Measurements from ENCODE around the gene EPHA8. TPM values are rescaled to one million over a fixed set of nuclear protein-coding genes. Genes with fewer than 3 reads are reported as not detected.

EPHA8 gene
- total RNA-seq, 1 experiment from 2014 or later = 3.8 TPM

DNA sequence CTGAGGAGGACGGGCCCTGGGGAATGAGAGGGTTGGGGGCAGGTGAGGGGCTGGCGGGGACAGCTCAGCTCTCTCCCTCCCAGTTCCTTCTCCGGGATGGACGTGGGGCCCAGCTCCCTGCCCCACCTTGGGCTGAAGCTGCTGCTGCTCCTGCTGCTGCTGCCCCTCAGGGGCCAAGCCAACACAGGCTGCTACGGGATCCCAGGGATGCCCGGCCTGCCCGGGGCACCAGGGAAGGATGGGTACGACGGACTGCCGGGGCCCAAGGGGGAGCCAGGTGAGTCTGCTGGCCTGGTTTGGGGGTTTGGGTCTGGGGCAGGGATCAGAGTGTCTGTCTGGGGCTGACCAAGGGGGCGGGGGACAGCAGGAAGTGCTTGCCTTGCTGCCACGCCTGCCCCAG lies 80.6 kb downstream of the EPHA8 start:
- POLR2A ChIA-PET = interaction anchor here (0.6 kb wide), 1 partner anchor 112 kb away, joined by 3 read pairs; no protein-coding TSS in a partner anchor
- Mint-ChIP-seq H3K36me3 (no peaks in the 10 kb centered on the region), H3K27me3 (ENCODE audit: low read depth) (0 out of 2 replicates have a peak, but pooled peaks cover 4% of the 10 kb centered on the region), H3K4me3 (no peak overlapping the region), H3K4me1 (peaks cover 5% of the 10 kb centered on the region), H3K9me3 (no peaks in the 10 kb centered on the region), H3K27ac (no peak overlapping the region)
- no peak for DNase-seq (ENCODE audit: low spot score)
- no peak for ATAC-seq
- TF ChIP-seq, protein P1, sequence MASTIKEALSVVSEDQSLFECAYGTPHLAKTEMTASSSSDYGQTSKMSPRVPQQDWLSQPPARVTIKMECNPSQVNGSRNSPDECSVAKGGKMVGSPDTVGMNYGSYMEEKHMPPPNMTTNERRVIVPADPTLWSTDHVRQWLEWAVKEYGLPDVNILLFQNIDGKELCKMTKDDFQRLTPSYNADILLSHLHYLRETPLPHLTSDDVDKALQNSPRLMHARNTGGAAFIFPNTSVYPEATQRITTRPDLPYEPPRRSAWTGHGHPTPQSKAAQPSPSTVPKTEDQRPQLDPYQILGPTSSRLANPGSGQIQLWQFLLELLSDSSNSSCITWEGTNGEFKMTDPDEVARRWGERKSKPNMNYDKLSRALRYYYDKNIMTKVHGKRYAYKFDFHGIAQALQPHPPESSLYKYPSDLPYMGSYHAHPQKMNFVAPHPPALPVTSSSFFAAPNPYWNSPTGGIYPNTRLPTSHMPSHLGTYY (CRISPR knock-in tag; IDR thresholded peaks at IDR 0.05) = no peak
- TF ChIP-seq, protein P2, sequence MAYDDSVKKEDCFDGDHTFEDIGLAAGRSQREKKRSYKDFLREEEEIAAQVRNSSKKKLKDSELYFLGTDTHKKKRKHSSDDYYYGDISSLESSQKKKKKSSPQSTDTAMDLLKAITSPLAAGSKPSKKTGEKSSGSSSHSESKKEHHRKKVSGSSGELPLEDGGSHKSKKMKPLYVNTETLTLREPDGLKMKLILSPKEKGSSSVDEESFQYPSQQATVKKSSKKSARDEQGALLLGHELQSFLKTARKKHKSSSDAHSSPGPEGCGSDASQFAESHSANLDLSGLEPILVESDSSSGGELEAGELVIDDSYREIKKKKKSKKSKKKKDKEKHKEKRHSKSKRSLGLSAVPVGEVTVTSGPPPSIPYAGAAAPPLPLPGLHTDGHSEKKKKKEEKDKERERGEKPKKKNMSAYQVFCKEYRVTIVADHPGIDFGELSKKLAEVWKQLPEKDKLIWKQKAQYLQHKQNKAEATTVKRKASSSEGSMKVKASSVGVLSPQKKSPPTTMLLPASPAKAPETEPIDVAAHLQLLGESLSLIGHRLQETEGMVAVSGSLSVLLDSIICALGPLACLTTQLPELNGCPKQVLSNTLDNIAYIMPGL (CRISPR knock-in tag; IDR thresholded peaks at IDR 0.05) = no peak
- TF ChIP-seq ZNF317 (CRISPR knock-in tag; IDR thresholded peaks at IDR 0.05; ENCODE audit: borderline replicate concordance, low read depth) (no peak), ZNF671 (CRISPR knock-in tag; IDR thresholded peaks at IDR 0.05) (no peak), SOX15 (CRISPR knock-in tag; IDR thresholded peaks at IDR 0.05) (no peak), CREB1 (CRISPR knock-in tag; IDR thresholded peaks at IDR 0.05) (no peak), OVOL2 (CRISPR knock-in tag; IDR thresholded peaks at IDR 0.05; ENCODE audit: borderline replicate concordance) (no peak), KAT7 (CRISPR knock-in tag; IDR thresholded peaks at IDR 0.05; ENCODE audit: borderline replicate concordance) (no peak), NR1H2 (CRISPR knock-in tag; IDR thresholded peaks at IDR 0.05) (no peak), JUN (CRISPR knock-in tag; IDR thresholded peaks at IDR 0.05) (no peak)
- TF ChIP-seq, protein P3, sequence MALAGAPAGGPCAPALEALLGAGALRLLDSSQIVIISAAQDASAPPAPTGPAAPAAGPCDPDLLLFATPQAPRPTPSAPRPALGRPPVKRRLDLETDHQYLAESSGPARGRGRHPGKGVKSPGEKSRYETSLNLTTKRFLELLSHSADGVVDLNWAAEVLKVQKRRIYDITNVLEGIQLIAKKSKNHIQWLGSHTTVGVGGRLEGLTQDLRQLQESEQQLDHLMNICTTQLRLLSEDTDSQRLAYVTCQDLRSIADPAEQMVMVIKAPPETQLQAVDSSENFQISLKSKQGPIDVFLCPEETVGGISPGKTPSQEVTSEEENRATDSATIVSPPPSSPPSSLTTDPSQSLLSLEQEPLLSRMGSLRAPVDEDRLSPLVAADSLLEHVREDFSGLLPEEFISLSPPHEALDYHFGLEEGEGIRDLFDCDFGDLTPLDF (CRISPR knock-in tag; IDR thresholded peaks at IDR 0.05) = no peak
- TF ChIP-seq, protein P4, sequence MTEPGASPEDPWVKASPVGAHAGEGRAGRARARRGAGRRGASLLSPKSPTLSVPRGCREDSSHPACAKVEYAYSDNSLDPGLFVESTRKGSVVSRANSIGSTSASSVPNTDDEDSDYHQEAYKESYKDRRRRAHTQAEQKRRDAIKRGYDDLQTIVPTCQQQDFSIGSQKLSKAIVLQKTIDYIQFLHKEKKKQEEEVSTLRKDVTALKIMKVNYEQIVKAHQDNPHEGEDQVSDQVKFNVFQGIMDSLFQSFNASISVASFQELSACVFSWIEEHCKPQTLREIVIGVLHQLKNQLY (CRISPR knock-in tag; IDR thresholded peaks at IDR 0.05) = no peak
- TF ChIP-seq, protein P5, sequence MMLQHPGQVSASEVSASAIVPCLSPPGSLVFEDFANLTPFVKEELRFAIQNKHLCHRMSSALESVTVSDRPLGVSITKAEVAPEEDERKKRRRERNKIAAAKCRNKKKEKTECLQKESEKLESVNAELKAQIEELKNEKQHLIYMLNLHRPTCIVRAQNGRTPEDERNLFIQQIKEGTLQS (CRISPR knock-in tag; conservative IDR thresholded peaks at IDR 0.05) = no peak
- TF ChIP-seq, protein P6, sequence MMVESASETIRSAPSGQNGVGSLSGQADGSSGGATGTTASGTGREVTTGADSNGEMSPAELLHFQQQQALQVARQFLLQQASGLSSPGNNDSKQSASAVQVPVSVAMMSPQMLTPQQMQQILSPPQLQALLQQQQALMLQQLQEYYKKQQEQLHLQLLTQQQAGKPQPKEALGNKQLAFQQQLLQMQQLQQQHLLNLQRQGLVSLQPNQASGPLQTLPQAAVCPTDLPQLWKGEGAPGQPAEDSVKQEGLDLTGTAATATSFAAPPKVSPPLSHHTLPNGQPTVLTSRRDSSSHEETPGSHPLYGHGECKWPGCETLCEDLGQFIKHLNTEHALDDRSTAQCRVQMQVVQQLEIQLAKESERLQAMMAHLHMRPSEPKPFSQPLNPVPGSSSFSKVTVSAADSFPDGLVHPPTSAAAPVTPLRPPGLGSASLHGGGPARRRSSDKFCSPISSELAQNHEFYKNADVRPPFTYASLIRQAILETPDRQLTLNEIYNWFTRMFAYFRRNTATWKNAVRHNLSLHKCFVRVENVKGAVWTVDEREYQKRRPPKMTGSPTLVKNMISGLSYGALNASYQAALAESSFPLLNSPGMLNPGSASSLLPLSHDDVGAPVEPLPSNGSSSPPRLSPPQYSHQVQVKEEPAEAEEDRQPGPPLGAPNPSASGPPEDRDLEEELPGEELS (CRISPR knock-in tag; IDR thresholded peaks at IDR 0.05) = no peak
- TF ChIP-seq, protein P7, sequence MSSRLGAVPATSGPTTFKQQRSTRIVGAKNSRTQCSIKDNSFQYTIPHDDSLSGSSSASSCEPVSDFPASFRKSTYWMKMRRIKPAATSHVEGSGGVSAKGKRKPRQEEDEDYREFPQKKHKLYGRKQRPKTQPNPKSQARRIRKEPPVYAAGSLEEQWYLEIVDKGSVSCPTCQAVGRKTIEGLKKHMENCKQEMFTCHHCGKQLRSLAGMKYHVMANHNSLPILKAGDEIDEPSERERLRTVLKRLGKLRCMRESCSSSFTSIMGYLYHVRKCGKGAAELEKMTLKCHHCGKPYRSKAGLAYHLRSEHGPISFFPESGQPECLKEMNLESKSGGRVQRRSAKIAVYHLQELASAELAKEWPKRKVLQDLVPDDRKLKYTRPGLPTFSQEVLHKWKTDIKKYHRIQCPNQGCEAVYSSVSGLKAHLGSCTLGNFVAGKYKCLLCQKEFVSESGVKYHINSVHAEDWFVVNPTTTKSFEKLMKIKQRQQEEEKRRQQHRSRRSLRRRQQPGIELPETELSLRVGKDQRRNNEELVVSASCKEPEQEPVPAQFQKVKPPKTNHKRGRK (CRISPR knock-in tag; IDR thresholded peaks at IDR 0.05; ENCODE audit: borderline replicate concordance) = no peak
- TF ChIP-seq, protein P8, sequence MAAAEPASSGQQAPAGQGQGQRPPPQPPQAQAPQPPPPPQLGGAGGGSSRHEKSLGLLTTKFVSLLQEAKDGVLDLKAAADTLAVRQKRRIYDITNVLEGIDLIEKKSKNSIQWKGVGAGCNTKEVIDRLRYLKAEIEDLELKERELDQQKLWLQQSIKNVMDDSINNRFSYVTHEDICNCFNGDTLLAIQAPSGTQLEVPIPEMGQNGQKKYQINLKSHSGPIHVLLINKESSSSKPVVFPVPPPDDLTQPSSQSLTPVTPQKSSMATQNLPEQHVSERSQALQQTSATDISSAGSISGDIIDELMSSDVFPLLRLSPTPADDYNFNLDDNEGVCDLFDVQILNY (CRISPR knock-in tag; IDR thresholded peaks at IDR 0.05) = no peak
- CTCF ChIA-PET = interaction anchor here (0.6 kb wide), 1 partner anchor 293 kb away, joined by 3 read pairs; no protein-coding TSS in a partner anchor
